ENCODE results near the gene CLDN22.

- TF ChIP-seq, protein P1, sequence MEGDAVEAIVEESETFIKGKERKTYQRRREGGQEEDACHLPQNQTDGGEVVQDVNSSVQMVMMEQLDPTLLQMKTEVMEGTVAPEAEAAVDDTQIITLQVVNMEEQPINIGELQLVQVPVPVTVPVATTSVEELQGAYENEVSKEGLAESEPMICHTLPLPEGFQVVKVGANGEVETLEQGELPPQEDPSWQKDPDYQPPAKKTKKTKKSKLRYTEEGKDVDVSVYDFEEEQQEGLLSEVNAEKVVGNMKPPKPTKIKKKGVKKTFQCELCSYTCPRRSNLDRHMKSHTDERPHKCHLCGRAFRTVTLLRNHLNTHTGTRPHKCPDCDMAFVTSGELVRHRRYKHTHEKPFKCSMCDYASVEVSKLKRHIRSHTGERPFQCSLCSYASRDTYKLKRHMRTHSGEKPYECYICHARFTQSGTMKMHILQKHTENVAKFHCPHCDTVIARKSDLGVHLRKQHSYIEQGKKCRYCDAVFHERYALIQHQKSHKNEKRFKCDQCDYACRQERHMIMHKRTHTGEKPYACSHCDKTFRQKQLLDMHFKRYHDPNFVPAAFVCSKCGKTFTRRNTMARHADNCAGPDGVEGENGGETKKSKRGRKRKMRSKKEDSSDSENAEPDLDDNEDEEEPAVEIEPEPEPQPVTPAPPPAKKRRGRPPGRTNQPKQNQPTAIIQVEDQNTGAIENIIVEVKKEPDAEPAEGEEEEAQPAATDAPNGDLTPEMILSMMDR (IDR thresholded peaks at IDR 0.05), result no peak
- no peak for TF ChIP-seq ZFX (IDR thresholded peaks at IDR 0.05; ENCODE audit: borderline replicate concordance)
These were observed 27.5 kb upstream of the CLDN22 start for GRCh38 chr4:183347566-183347965.

Data from 22Rv1 (cell line).